NCI-H187 (cell line): Measurements from ENCODE around the gene ZFYVE26.
A peak's percentile ranks its signal among the peaks of the same experiment; 100 is the strongest.
"Not testable (repeated sequence)": the region's sequence is repeated elsewhere in the genome, so short reads cannot be mapped to it uniquely, and the experiment has no call there.

ENCODE experiments used
- DNase-seq, 2 experiments: peaks; one replicate each; lab custom pipeline; 2025; lab: John Stamatoyannopoulos, UW

The ZFYVE26 gene

GRCh38 chr14:67816326-67817002, at the start of gene ZFYVE26:
Gene ZFYVE26, minus strand, starts transcription at chr14:67816590. Its CDS starts 627 bp downstream, at chr14:67815963.
- DNase-seq: peak; percentile 91 to 98

- DNase-seq: no peak
These were observed 46.8 kb upstream of the ZFYVE26 start for GRCh38 chr14:67863223-67863622.

DNA sequence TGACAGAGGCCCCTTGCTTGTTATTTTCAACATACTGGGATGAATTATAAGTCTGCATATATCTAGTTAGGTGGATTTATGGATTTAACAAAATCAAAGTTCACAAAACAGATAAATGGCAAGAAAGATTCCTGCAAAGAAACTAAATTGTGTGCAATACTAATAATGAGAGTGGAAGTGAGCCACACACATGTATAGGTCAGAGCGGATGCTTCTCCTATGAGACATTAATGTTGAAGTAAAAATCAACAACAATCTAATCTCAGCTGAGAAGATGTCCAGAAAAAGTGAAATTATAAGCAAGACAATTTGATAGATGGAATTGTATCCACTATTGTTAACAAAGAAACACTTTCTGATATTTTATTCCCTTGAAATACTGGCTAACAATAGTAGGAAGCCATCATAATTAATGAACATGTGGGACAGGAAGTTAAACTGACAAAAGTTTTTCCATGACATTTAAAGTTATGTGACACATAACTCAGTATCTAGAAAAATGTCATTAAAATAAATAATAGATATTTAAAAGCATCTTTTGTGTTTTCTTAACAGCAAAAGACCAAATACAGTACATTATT, 42.9 kb upstream of the ZFYVE26 start:
- no peak for DNase-seq

DNA sequence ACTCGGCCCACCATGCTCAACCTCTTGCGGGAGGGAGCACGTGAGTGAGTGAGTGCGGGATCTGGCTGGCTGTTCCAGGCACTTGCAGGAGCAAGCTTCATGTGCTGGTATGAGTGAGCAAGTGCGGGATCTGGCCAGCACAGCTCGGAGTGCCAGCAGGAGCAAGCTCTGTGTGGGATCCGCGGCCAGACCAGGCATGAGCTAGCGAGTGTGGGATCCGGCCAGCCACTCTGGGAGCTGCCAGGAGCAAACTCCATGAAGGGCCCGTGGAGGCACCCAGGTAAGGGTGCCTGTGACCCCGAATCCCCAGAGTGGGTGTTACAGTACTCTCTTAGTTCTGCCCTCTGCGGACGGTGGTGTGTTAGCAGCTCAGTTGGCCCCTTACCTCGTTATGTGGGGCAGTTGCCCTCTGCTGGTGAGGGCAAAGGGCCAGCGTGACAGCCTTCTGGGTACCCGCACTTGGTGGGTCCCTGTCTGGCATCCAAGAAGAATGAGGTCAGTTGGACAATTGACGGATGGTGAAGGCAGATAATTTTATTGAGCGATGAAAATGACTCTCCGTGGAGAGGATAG, 41.5 kb upstream of the ZFYVE26 start:
- no peak for DNase-seq

DNA sequence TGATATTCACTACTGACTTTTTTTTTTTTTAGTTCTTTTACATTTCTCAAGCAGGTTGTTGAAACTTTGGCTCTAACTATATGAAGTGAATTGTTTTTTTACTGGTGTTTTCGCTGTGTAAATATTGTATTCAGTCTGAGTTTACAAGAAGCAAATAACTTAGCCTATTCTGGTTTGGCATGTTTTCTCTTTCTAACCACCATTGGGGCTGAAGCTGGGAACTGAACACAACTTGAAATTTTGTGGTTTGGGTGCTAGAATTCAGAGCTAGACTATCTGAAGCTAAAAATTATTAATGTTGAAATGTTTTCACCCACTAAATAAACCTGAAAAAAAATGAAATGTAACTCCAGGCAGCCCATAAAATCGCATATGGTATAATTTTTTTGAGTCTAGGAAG, 40.4 kb upstream of the ZFYVE26 start:
- DNase-seq: no peak

- no peak for DNase-seq
These were observed 37.3 kb upstream of the ZFYVE26 start for GRCh38 chr14:67853715-67854114.

DNA sequence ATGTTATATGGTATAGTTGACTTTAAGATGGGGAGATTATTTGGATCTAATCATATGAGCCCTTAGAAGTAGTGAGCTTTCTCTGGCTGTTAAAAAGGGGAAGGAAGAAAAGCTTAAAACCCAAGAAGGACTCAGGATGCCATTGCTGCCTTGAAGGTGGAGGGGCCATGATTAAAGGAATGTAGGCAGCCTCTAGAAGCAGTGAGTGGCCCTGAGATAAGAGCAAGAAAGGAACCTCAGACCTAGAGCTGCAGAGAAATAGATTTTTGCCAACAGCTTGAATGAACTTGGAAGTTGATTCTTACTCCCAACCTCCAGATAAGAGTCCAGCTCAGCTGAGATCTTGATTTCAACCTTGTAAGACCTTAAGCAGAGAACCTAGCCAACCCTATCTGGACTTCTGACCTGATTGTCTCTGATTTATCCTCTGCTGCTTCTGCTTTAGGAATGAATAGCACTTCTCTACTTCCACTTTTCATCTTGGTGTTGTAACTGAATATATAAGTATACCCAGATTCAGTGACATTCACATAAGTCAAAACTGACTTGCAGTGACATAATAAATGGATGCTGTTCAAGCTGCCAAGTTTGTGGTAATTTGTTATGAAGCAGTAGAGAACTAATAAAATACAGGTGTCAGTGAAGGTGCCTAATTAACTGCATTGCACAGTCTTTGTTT, 36.7 kb upstream of the ZFYVE26 start:
- DNase-seq: no peak

- DNase-seq: no peak
These were observed 35.5 kb upstream of the ZFYVE26 start for GRCh38 chr14:67851785-67852410.

GRCh38 chr14:67850066-67850830, 33.9 kb upstream of the ZFYVE26 start:
- no peak for DNase-seq

DNA sequence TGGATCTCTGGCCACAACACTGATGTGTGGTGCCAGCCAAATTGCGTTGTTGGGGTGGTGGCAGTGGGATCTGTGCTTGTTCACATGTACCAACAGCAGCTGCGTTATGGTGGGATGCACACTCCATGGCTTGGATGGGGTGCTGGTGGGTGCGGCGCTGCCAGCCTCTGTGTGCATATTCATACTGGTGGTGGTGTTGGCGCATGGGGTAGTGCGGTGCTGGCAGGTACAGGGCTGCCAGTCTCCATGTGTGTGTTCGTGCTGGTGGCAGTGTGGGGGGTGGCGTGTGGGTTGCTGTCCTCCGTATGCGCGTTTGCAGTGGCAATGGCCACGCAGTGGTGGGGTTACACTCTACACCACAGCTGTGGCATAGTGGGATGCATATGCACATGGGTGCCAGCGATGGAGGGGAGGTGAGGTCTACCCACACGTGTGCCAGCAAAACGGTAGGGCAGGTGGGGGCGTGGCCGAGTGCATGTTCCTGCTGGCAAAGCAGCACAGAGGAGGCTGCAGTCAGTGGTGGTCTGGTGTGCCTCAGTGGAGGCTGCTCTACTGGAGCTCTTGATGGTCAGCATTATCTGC, 29.7 kb upstream of the ZFYVE26 start:
- no peak for DNase-seq

DNA sequence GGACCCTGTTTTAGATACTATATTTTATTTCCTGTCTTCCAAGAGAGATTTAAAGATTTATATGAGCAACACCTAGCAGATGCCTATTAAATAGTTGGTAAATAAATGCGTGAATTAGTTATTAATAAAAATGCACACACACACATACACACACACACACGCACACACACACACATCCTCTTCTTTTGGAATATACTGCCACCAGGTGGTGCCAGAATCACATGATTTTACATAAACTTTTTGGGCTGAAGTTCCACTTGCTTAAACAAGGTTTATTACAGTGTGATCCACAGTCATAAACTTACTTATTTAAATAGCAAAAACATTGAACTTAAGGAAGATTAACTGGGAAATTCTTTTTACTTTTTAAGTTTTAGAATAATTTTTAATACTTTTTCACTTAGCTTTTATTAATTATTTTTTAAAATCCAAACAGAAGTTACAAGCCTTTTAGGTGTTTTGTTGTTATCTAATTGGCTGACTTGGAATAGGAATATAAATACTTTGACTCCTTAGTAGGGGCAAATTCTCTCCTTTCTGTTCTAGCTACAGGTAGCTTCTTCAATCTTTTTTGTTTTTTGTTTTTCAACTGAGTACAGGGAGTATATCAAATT, 20.7 kb upstream of the ZFYVE26 start:
- peak; percentile 21 to 35 for DNase-seq

DNA sequence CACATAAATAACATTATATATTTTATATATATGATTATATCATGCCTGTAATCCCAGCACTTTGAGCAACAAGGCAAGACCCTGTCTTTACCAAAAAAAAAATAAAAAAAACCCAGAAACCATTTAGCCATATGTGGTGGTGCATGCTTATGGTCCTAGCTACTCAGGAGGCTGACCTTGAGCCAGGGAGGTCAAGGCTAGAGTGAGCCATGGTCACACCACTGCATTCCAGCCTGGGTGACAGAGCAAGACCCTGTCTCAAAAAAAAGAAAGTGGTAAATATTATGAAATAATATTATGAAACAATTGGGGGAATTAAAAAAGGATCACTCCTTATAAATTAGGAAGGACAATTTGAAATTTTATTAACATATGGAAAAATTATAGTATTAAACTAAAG, 19.2 kb upstream of the ZFYVE26 start:
- DNase-seq: no peak

DNA sequence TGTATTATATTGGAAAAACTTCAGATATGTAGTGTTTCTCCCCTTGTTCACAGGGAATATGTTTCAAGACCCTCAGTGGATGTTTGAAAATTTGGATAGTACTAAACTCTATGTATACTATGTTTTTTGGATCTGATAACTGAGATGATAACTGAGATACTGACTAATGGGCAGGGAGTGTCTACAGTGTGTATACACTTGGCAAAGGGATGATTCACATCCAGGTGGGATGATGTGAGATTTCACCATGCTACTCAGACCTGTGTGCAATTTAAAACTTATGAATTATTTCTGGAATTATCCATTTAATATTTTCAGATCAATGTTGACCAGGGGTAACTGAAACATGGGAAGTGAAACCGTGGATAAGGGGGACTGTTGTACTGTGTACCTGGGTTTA, 17.0 kb upstream of the ZFYVE26 start:
- DNase-seq: no peak

DNA sequence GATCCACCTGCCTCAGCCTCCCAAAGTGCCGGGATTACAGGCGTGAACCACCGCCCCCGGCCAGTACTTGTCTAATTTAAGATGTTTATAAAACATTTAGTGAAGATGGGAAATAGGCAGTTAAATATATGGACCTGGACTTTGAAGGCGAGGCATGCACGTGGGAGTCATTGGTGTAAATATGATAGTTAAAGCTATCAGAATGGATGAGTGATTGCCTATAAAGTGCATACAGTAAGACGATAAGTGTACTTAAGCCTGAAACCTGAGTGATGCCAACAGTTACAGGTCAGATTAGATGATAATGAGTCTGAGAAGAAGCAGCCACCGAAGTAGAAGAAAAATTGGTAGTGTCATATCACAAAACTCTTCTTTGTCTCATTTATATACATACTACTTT, 14.7 kb upstream of the ZFYVE26 start:
- no peak for DNase-seq

DNA sequence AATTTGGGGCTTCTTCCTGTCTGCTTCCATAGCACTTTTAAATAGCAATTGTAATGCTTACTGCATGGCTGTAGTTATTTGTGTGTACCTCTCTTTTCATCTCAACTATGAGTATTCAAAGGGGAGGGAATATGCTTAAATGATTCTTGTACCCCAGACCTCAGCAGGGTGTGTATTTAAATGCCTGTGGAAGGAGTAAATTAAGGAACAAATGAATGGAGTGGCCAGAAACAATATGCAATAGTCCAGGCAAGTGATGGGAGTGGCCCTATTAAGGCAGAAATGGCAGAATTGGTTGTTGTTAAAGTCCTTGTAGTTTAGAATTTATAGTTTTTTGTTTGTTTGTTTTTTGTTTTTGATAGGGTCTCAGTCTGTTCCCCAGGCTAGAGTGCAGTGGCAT, 4.7 kb upstream of the ZFYVE26 start:
- no peak for DNase-seq

DNA sequence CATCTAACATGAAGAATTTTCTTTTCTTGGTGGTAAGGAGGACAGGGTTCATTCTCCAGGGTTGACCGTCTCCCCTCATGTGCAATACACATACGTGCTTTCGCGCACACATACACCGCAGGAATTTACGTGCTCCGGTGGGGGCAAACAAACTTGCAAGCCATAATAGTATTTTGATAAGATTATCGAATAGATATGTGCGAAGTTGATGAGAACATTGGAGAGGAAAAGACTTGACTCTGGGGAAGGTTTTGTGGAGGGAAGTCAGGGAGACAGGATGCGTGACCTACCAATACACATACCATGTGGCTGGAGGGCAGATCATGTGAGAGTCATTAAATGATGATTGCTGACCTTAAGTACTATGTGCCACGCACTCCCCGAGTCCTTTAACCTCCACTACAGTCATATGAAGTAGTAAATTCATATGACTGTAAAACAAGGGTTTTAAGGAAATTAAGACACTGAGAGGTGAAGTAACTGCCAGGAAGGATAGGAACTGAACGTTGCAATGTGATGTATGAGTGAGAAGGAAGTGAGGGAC, 4.1 kb upstream of the ZFYVE26 start:
- DNase-seq: no peak

DNA sequence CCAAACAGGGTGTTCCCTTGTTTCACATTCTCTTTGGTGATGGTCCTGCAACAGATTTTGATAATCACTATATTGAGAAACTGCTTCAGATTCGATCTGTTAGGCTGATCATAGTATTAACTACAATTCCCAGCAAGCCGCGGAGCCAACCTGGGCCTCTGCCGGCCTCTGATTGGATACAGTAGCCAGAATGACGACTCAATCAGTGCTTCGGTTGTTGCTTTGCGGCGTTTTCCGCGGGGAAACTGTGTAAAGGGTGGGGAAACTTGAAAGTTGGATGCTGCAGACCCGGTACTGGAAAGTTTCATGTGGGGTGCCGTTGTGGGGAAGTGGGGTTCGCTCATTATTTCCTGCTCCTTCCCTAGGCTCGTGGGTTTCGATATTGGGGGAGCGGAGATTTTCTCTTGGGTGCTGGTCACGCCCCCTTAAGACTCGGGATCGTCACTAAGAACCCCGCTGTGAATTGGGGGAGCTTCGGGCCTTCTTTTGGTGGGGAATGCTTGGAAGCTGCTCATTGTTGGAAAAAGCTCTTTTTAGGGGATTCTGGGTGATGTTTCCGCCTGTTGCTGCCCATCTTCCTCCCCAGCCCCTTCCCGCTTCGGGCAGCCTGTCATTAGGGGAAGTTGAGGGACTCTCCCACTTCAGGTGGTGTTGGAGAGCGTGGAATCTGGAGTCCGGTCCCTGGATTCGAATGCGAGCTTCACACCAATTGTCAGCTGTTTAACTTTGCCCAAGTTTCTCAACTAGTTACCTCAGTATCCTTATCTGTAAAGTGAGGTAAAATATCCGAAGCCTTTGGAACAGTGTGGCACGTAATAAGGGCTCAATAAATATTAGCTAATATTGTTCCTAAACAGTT, 3.4 kb upstream of the ZFYVE26 start, which contains the start of gene RAD51B:
RAD51B (plus strand) TSS at position 217 of the 859 bp plus-strand sequence.
- peak; percentile 70 to 90 for DNase-seq

- DNase-seq: not testable (repeated sequence)
These were observed 2.1 kb upstream of the ZFYVE26 start for GRCh38 chr14:67818476-67818875.

DNA sequence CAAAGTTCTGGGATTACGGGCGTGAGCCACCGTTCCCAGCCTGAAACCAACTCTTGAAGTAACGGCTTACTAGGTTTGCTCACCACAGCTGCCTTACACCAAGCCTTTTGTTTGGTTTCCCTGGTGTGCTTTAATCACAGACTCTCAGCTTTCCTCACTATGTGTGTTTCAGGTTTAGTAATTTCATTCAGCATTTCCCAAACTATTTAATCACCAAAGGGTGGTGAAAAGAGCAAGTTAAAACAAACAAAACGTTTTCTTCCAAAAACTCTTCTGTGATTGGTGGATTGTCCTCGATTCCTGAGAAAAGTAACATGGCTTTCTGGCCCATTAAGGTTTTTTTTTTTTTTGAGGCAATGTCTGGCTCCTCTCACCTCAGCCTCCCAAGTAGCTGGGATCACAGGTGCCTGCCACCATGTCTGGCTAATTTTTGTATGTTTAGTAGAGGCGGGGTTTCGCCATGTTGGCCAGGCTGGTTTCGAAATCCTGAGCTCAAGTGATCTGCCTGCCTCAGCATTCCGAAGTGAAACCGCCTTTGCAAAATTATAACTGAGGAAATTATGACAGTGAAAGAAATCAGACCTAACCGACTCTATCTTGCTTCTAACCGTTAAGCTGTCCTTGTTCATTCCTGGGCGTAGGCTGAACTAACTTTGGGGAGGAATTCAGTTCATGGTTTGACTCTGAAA, 1.5 kb upstream of the ZFYVE26 start:
- no peak for DNase-seq
